B cell (primary cell): Measurements from ENCODE around the gene JUND. TPM values are rescaled to one million over a fixed set of nuclear protein-coding genes. Genes with fewer than 3 reads are reported as not detected.

Experiments used
- ATAC-seq: fragments of 200-7000 bp; cut with Tn5 transposase; one replicate; pipeline ENCODE4 v1.10.0; 2021; ENCODE audit warnings: low read depth, mild to moderate bottlenecking, moderate number of reproducible peaks, moderate library complexity
- CTCF ChIA-PET: fragments of 350-600 bp; sonication (Branson Sonifier 250); formaldehyde crosslinking; loops from one replicate; lab custom pipeline; 2021; ENCODE audit warnings: antibody characterized with exemption, inconsistent platforms; lab: Charles Lee
- POLR2A ChIA-PET: fragments of 350-600 bp; sonication (Branson Sonifier 250); formaldehyde crosslinking; loops from one replicate; lab custom pipeline; 2021; ENCODE audit warnings: antibody characterized with exemption; lab: Charles Lee
- DNase-seq: peaks from one replicate; pipeline ENCODE4 v3.0.0; 2013
- H2AFZ ChIP-seq: 2 replicates; pipeline ENCODE4 v1.6.1; 2012; ENCODE audit warnings: mild to moderate bottlenecking, low read depth, low read length; ENCODE audit not compliant: insufficient read depth, poor library complexity, severe bottlenecking
- H3K27ac ChIP-seq, 2 donors: 1 replicate in 1 of 2; 2 replicates in 1 of 2; pipeline ENCODE4 v1.5.1; 2012 to 2013; ENCODE audit warnings: low read length in 2 of 2, mild to moderate bottlenecking in 2 of 2, moderate library complexity in 1 of 2
- H3K27me3 ChIP-seq, 4 experiments: fragments of 200-600 bp in 1 of 4; sonication (generic) in 1 of 4; replicated peaks in 1 of 4; 1 replicate in 2 of 4; 2 replicates in 2 of 4; pipeline versions ENCODE4 v1.6.1 to v1.7.0; 2013 to 2016; ENCODE audit warnings: low read length in 3 of 4, mild to moderate bottlenecking in 2 of 4, mixed read lengths in 1 of 4, moderate library complexity in 1 of 4; ENCODE audit not compliant: insufficient read depth in 4 of 4, control insufficient read depth in 3 of 4; ENCODE audit errors: control extremely low read depth in 1 of 4
- H3K36me3 ChIP-seq, 2 experiments: replicated peaks in 1 of 2; 1 replicate in 1 of 2; 2 replicates in 1 of 2; pipeline versions ENCODE4 v1.6.1 to v1.7.1; 2013; ENCODE audit warnings: low read length in 1 of 2; ENCODE audit not compliant: insufficient read depth in 2 of 2, control insufficient read depth in 1 of 2; ENCODE audit errors: control extremely low read depth in 1 of 2, extremely low read depth in 1 of 2
- H3K4me1 ChIP-seq, 2 donors: fragments of 200-600 bp in 1 of 2; sonication (generic) in 1 of 2; 1 replicate in 1 of 2; 2 replicates in 1 of 2; pipeline versions ENCODE4 v1.5.1 to v1.6.1; 2013 to 2017; ENCODE audit warnings: low read length in 2 of 2; ENCODE audit not compliant: control insufficient read depth in 2 of 2, insufficient read depth in 2 of 2
- H3K4me2 ChIP-seq: replicated peaks from 2 replicates; pipeline ENCODE3; 2012; ENCODE audit warnings: mild to moderate bottlenecking, low read depth, low read length; ENCODE audit not compliant: poor library complexity, severe bottlenecking
- H3K4me3 ChIP-seq, 5 experiments: fragments of 200-600 bp in 1 of 5; sonication (generic) in 1 of 5; 1 replicate in 3 of 5; 2 replicates in 2 of 5; pipeline versions ENCODE4 v1.5.1 to v1.7.0; 2011 to 2016; ENCODE audit warnings: low read length in 4 of 5, mild to moderate bottlenecking in 4 of 5, low read depth in 2 of 5, control low read depth in 1 of 5, moderate library complexity in 1 of 5; ENCODE audit not compliant: insufficient read depth in 1 of 5; ENCODE audit errors: control extremely low read depth in 1 of 5, extremely low read depth in 1 of 5
- H3K79me2 ChIP-seq: fragments of 200-600 bp; sonication (generic); one replicate; pipeline ENCODE4 v1.6.0; 2016; ENCODE audit warnings: low read length; ENCODE audit not compliant: control insufficient read depth, insufficient read depth
- H3K9ac ChIP-seq: fragments of 200-600 bp; sonication (generic); 2 replicates; pipeline ENCODE4 v1.6.1; 2017; ENCODE audit warnings: mild to moderate bottlenecking, low read length, moderate library complexity
- H3K9me3 ChIP-seq, 3 donors: one replicate each; pipeline versions ENCODE4 v1.6.1 to v1.7.1; 2013; ENCODE audit warnings: low read length in 2 of 3; ENCODE audit not compliant: control insufficient read depth in 2 of 3, insufficient read depth in 1 of 3; ENCODE audit errors: control extremely low read depth in 1 of 3
- H4K20me1 ChIP-seq: 2 replicates; pipeline ENCODE4 v1.6.0; 2012; ENCODE audit warnings: mild to moderate bottlenecking, low read length; ENCODE audit not compliant: insufficient read depth, control insufficient read depth, poor library complexity, severe bottlenecking
- H3K27ac Mint-ChIP-seq: one replicate; pipeline ENCODE4 v1.8.0; 2021; ENCODE audit warnings: mixed read lengths
- H3K27me3 Mint-ChIP-seq: one replicate; pipeline ENCODE4 v1.8.0; 2021; ENCODE audit warnings: mixed read lengths
- H3K4me1 Mint-ChIP-seq: one replicate; pipeline ENCODE4 v1.8.0; 2021; ENCODE audit warnings: mixed read lengths
- H3K4me3 Mint-ChIP-seq: one replicate; pipeline ENCODE4 v1.8.0; 2021; ENCODE audit warnings: mixed read lengths
- H3K9me3 Mint-ChIP-seq: one replicate; pipeline ENCODE4 v1.8.0; 2022; ENCODE audit warnings: mixed read lengths; ENCODE audit not compliant: insufficient read depth
- CTCF ChIP-seq: fragments of 200-600 bp; IDR thresholded peaks from one replicate; pipeline ENCODE4 v1.8.0; 2022; ENCODE audit warnings: antibody characterized with exemption, mild to moderate bottlenecking
- EZH2 ChIP-seq: IDR thresholded peaks from 2 replicates; pipeline ENCODE4 v1.6.1; 2012; ENCODE audit warnings: borderline replicate concordance, low read depth, mild to moderate bottlenecking, moderate library complexity, low read length; ENCODE audit not compliant: insufficient read depth, poor library complexity, severe bottlenecking
- WGBS: methylation state at CpG from one replicate; pipeline ENCODE4 v1.1.5; 2013; ENCODE audit warnings: missing lambda C conversion rate; ENCODE audit not compliant: insufficient coverage; 5-methylcytosine and 5-hydroxymethylcytosine counted together
- intact Hi-C: fragments of 100-400 bp; cut with micrococcal nuclease; formaldehyde crosslinking; loops from one replicate; pipeline ENCODE4 v1.10.0; 2022
- polyA plus RNA-seq: library from polyadenylated mRNA; depleted of rRNA; stranded (reverse); fragments of >200 nt; gene quantifications from 2 replicates; pipeline ENCODE4 v1.2.3, GENCODE V29; 2012
- total RNA-seq, 2 donors: library from RNA; stranded (reverse); fragments of 120-200 nt in 1 of 2; gene quantifications; 1 replicate in 1 of 2; 2 replicates in 1 of 2; pipeline versions ENCODE4 v1.2.3 to v1.2.4, GENCODE V29; 2013 to 2022

The JUND gene
- total and polyA plus RNA-seq, 2 donors (not counting 1 experiment from before 2014, with no cell fraction given): 628 to 5,593 TPM

DNA sequence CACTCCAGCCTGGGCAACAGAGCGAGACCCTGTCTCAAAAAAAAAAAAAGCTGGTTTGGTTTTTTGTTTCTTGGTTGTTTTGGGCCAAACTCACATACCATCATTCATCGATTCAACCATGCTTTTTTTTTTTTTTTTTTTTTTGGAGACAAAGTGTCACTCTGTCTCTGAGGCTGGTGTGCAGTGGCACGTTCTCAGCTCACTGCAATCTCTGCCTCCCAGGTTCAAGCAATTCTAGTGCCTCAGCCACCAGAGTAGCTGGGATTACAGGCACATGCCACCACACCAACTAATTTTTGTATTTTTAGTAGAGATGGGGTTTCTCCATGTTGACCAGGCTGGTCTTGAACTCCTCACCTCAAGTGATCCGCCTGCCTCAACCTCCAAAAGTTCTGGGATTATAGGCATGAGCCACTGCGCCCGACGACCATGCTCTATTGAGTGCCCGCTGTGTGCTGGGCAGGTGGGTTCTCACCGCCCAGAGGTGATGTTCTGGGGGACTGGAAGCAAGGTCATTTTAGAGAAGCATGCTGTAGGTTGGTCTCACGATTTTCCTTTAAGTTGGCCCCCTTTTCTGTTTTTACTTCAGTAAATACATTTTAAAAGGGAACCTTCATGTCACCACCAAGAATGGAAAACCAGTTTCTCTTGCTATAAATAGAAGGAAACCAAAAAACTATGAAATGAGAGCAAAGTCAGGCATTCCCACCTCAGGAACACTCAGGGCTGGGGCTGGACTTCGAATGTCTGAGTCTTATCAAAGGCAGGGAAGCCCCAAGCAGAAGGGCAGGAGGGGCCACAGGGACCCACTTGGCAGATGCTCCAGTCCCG is 8.3 kb upstream of the JUND start:
- no peaks in the 10 kb centered on the region for H4K20me1 ChIP-seq
- H3K4me1 Mint-ChIP-seq: peaks cover 63% of the 10 kb centered on the region
- peak overlapping the region; percentile 82 for H3K4me3 Mint-ChIP-seq

More for the DNA sequence above, 8.3 kb upstream of the JUND start:
- POLR2A ChIA-PET: interaction anchor here (0.6 to 6.6 kb wide), 9 partner anchors 10 to 872 kb away, joined by 3 to 318 read pairs (median 7); partner anchors contain the start of gene JUND
- Histone ChIP-seq H3K4me3 (peak overlapping the region in 1 of 5 experiments; percentile 20), H3K27ac (peak overlapping the region; percentile 100), H3K9me3 (no peaks in the 10 kb centered on the region), H3K4me1 (peaks cover 50 to 73% of the 10 kb centered on the region in 2 donors), H2AFZ (no peak overlapping the region), H3K9ac (no peak overlapping the region), H3K79me2 (no peaks in the 10 kb centered on the region), H3K27me3 (no peaks in the 10 kb centered on the region), H3K4me2 (peak overlapping the region; percentile 99), H3K36me3 (no peaks in the 10 kb centered on the region)
- H3K27ac Mint-ChIP-seq: peak overlapping the region; percentile 93
- CTCF ChIA-PET: interaction anchor here (0.6 to 6.5 kb wide), 7 partner anchors 9 to 1214 kb away, joined by 3 to 138 read pairs (median 6); partner anchors contain the start of genes JUND and LSM4
- DNase-seq (peak; percentile 25), ATAC-seq (no peak)
- intact Hi-C loops: loop anchor here (1.0 to 5.0 kb wide), 4 partner anchors 7 to 267 kb away; partner anchors contain the start of gene LSM4
- no peaks in the 10 kb centered on the region for H3K9me3 Mint-ChIP-seq
- 20% methylated on average over 2 of the region's 12 CpGs for WGBS
- H3K27me3 Mint-ChIP-seq: no peaks in the 10 kb centered on the region
- TF ChIP-seq CTCF (no peak), EZH2 (no peak)
